VCaP (cell line): ENCODE measurements around the gene CYP2A13.
"Not testable (repeated sequence)": the region's sequence is repeated elsewhere in the genome, so short reads cannot be mapped to it uniquely, and the experiment has no call there.

ENCODE experiments used
- H3K27ac ChIP-seq: fragments of 450-650 bp; 2 replicates; pipeline ENCODE4 v1.5.1; 2017
- TF ChIP-seq, protein P1 (sequence below): fragments of 450-650 bp; conservative IDR thresholded peaks from 2 replicates; pipeline ENCODE4 v1.5.1; 2017; ENCODE audit warnings: mild to moderate bottlenecking, moderate library complexity

Gene CYP2A13

GRCh38 chr19:41126765-41127203, 38.5 kb downstream of the CYP2A13 start:
- H3K27ac ChIP-seq, result not testable (repeated sequence)
- TF ChIP-seq, protein P1, sequence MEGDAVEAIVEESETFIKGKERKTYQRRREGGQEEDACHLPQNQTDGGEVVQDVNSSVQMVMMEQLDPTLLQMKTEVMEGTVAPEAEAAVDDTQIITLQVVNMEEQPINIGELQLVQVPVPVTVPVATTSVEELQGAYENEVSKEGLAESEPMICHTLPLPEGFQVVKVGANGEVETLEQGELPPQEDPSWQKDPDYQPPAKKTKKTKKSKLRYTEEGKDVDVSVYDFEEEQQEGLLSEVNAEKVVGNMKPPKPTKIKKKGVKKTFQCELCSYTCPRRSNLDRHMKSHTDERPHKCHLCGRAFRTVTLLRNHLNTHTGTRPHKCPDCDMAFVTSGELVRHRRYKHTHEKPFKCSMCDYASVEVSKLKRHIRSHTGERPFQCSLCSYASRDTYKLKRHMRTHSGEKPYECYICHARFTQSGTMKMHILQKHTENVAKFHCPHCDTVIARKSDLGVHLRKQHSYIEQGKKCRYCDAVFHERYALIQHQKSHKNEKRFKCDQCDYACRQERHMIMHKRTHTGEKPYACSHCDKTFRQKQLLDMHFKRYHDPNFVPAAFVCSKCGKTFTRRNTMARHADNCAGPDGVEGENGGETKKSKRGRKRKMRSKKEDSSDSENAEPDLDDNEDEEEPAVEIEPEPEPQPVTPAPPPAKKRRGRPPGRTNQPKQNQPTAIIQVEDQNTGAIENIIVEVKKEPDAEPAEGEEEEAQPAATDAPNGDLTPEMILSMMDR, result peak; percentile 80

GRCh38 chr19:41127362-41127761, 39.1 kb downstream of the CYP2A13 start:
- H3K27ac ChIP-seq, result not testable (repeated sequence)

- not testable (repeated sequence) for H3K27ac ChIP-seq
- TF ChIP-seq, protein P1, result peak; percentile 66
These were observed 39.6 kb downstream of the CYP2A13 start for GRCh38 chr19:41127801-41128300.

- no peak overlapping the region for H3K27ac ChIP-seq
- TF ChIP-seq, protein P1, result no peak
These were observed 40.4 kb downstream of the CYP2A13 start for GRCh38 chr19:41128692-41129091.

- TF ChIP-seq, protein P1, result no peak
- H3K27ac ChIP-seq, result no peak overlapping the region
These were observed 42.9 kb downstream of the CYP2A13 start for GRCh38 chr19:41131186-41131585.

GRCh38 chr19:41133260-41133659, 45.0 kb downstream of the CYP2A13 start:
- TF ChIP-seq, protein P1, result no peak
- H3K27ac ChIP-seq, result no peak overlapping the region

DNA sequence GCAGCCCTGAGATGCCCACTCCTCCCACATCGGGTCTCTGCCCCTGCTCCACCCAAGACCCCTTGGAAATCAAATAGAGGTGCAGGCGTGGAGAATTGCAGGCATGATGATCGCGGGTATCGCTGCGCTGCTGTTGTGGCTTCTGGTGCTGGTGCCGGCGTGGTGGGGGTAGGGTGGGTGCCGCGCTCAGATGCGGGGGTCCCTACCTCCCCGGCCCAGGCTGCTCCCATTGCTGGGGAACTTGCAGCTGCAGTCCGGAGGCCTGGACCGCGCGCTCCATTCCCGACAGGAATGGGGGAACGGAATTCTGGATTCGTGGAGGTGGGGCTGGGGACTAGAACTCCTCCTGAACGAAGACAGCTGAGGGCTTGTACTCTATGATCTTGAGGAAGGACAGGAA, 46.4 kb downstream of the CYP2A13 start:
- TF ChIP-seq, protein P1, result no peak
- H3K27ac ChIP-seq, result no peak overlapping the region

- H3K27ac ChIP-seq, result not testable (repeated sequence)
These were observed 47.4 kb downstream of the CYP2A13 start for GRCh38 chr19:41135390-41136384.
